Endothelial cell of umbilical vein (primary cell): Measurements from ENCODE around the gene CCDC9.

ENCODE experiments used
- EZH2 ChIP-seq: IDR thresholded peaks from 2 replicates; pipeline ENCODE4 v1.6.1; 2012; ENCODE audit warnings: borderline replicate concordance, low read depth, mild to moderate bottlenecking, moderate library complexity, low read length, inconsistent platforms; ENCODE audit not compliant: severe bottlenecking
- FOS ChIP-seq: IDR thresholded peaks from 2 replicates; pipeline ENCODE4 v1.6.1; 2011; ENCODE audit warnings: mild to moderate bottlenecking, low read length, moderate library complexity, borderline replicate concordance; ENCODE audit not compliant: insufficient read depth
- JUN ChIP-seq: IDR thresholded peaks from 2 replicates; pipeline ENCODE4 v1.6.1; 2011; ENCODE audit warnings: borderline replicate concordance, low read depth; ENCODE audit not compliant: insufficient read length, insufficient read depth
- MYC ChIP-seq: IDR thresholded peaks from one replicate; pipeline ENCODE4 v1.6.1; 2011; ENCODE audit warnings: mild to moderate bottlenecking, low read depth, low read length
- POLR2A ChIP-seq: IDR thresholded peaks from 2 replicates; pipeline ENCODE4 v1.6.1; 2012; ENCODE audit warnings: low read depth, mild to moderate bottlenecking, control low read depth, low read length
- POLR2AphosphoS5 ChIP-seq: IDR thresholded peaks from 2 replicates; pipeline ENCODE4 v1.6.1; 2012; ENCODE audit warnings: low read depth, mild to moderate bottlenecking, control low read depth, low read length, moderate library complexity; ENCODE audit not compliant: insufficient read depth
- TF ChIP-seq, protein P1 (sequence below), 2 donors: IDR thresholded peaks; 1 replicate in 1 of 2; 2 replicates in 1 of 2; pipeline ENCODE4 v1.5.1; 2011; ENCODE audit warnings: low read length in 2 of 2, mild to moderate bottlenecking in 2 of 2, moderate library complexity in 2 of 2, control low read depth in 1 of 2, inconsistent platforms in 1 of 2, low read depth in 1 of 2; ENCODE audit not compliant: insufficient read depth in 1 of 2; ENCODE audit errors: extremely low read depth in 1 of 2
- TF ChIP-seq, protein P2 (sequence below): IDR thresholded peaks from 2 replicates; pipeline ENCODE4 v1.6.1; 2011; ENCODE audit not compliant: insufficient read depth, insufficient read length

DNA sequence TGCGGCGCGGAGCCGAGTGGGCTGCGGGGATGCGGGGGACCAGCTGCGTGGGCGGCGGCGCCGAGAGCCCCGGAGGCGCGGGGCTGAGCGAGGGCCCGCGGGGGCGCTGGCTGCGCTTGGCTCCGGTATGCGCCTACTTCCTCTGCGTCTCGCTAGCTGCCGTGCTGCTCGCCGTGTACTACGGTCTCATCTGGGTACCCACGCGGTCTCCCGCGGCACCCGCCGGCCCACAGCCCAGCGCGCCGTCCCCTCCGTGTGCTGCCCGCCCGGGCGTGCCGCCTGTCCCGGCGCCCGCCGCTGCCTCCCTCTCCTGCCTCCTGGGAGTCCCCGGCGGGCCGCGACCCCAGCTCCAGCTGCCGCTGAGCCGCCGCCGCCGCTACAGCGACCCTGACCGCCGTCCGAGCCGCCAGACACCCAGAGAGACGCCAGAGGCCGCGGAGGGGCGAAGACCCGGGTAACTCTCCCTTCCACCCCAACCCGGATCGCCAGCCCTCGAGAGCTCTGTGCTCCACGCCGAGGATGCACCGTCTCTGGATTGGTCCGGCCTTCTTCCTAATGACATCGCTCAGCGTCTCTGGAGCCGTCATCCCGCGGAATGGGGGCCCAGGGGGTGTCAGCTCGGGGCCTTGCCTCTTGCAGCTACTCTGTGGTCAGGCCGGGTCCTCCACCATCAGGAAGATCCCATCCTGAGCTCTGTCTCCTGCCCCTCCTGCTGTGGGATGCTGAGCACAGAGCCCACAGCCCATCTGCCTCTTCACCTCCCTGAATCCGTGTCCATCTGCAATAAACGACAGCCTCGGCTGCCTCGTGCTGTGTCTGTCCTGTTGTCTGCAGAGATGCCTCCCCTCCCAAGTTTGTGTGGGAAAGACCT is 18.8 kb downstream of the CCDC9 start:
- TF ChIP-seq, protein P1, sequence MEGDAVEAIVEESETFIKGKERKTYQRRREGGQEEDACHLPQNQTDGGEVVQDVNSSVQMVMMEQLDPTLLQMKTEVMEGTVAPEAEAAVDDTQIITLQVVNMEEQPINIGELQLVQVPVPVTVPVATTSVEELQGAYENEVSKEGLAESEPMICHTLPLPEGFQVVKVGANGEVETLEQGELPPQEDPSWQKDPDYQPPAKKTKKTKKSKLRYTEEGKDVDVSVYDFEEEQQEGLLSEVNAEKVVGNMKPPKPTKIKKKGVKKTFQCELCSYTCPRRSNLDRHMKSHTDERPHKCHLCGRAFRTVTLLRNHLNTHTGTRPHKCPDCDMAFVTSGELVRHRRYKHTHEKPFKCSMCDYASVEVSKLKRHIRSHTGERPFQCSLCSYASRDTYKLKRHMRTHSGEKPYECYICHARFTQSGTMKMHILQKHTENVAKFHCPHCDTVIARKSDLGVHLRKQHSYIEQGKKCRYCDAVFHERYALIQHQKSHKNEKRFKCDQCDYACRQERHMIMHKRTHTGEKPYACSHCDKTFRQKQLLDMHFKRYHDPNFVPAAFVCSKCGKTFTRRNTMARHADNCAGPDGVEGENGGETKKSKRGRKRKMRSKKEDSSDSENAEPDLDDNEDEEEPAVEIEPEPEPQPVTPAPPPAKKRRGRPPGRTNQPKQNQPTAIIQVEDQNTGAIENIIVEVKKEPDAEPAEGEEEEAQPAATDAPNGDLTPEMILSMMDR (IDR thresholded peaks at IDR 0.05; ENCODE audit: extremely low read depth in 1 of 2, insufficient read depth in 1 of 2, low read depth in 1 of 2, low read length in 2 of 2) = no peak
- TF ChIP-seq POLR2A (no peak), MYC (no peak), EZH2 (peak; percentile 31), POLR2AphosphoS5 (no peak), FOS (no peak), JUN (no peak)
- TF ChIP-seq, protein P2, sequence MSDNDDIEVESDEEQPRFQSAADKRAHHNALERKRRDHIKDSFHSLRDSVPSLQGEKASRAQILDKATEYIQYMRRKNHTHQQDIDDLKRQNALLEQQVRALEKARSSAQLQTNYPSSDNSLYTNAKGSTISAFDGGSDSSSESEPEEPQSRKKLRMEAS = no peak
